Measurements from ENCODE around the gene FMNL3.

FMNL3 gene

GRCh38 chr12:49643961-49644619, 63.1 kb downstream of the FMNL3 start:
- no peak for DNase-seq (ENCODE audit: low read depth)
- TF ChIP-seq CTCF (IDR thresholded peaks at IDR 0.05; ENCODE audit: control insufficient read depth, insufficient read depth, low read depth, low read length, missing control alignments): no peak
- no peak overlapping the region for H3K4me3 ChIP-seq (ENCODE audit: control insufficient read depth, low read depth, low read length)

- TF ChIP-seq CTCF (IDR thresholded peaks at IDR 0.05; ENCODE audit: control insufficient read depth, insufficient read depth, low read depth, low read length, missing control alignments): no peak
- no peak overlapping the region for H3K4me3 ChIP-seq (ENCODE audit: control insufficient read depth, low read depth, low read length)
- no peak for DNase-seq (ENCODE audit: low read depth)
Observed at GRCh38 chr12:49643135-49643534, 64.1 kb downstream of the FMNL3 start.

- no peak for TF ChIP-seq CTCF (IDR thresholded peaks at IDR 0.05; ENCODE audit: control insufficient read depth, insufficient read depth, low read depth, low read length, missing control alignments)
- no peak for DNase-seq (ENCODE audit: low read depth)
- H3K4me3 ChIP-seq (ENCODE audit: control insufficient read depth, low read depth, low read length): no peak overlapping the region
Observed at GRCh38 chr12:49642370-49642802, 64.8 kb downstream of the FMNL3 start.

- no peak for TF ChIP-seq CTCF (IDR thresholded peaks at IDR 0.05; ENCODE audit: control insufficient read depth, insufficient read depth, low read depth, low read length, missing control alignments)
- H3K4me3 ChIP-seq (ENCODE audit: control insufficient read depth, low read depth, low read length): no peak overlapping the region
- no peak for DNase-seq (ENCODE audit: low read depth)
Observed at GRCh38 chr12:49641748-49642369, 65.3 kb downstream of the FMNL3 start.

GRCh38 chr12:49636979-49637755, 70.0 kb downstream of the FMNL3 start:
- no peak overlapping the region for H3K4me3 ChIP-seq (ENCODE audit: control insufficient read depth, low read depth, low read length)
- peak; percentile 33 for DNase-seq (ENCODE audit: low read depth)
- peak; percentile 81 for TF ChIP-seq CTCF (IDR thresholded peaks at IDR 0.05; ENCODE audit: control insufficient read depth, insufficient read depth, low read depth, low read length, missing control alignments)

GRCh38 chr12:49636574-49636973, 70.6 kb downstream of the FMNL3 start:
- TF ChIP-seq CTCF (IDR thresholded peaks at IDR 0.05; ENCODE audit: control insufficient read depth, insufficient read depth, low read depth, low read length, missing control alignments): no peak
- DNase-seq (ENCODE audit: low read depth): no peak
- no peak overlapping the region for H3K4me3 ChIP-seq (ENCODE audit: control insufficient read depth, low read depth, low read length)

Data from AG09309 (cell line).